Trophoblast cell (in vitro differentiated cells and primary cell): ENCODE measurements around the gene DNPH1.

Experiments
- DNase-seq, 2 donors: peaks; one replicate each; pipeline ENCODE4 v3.0.0-alpha.2; 2016
- H2AFZ ChIP-seq: 2 replicates; pipeline ENCODE4 v1.6.1; 2013; ENCODE audit warnings: low read length, moderate library complexity, mild to moderate bottlenecking; ENCODE audit not compliant: insufficient read depth, poor library complexity
- H2AK5ac ChIP-seq: 2 replicates; pipeline ENCODE4 v1.6.1; 2013; ENCODE audit warnings: mild to moderate bottlenecking, low read length
- H2BK120ac ChIP-seq: 2 replicates; pipeline ENCODE4 v1.6.1; 2013; ENCODE audit warnings: low read length, mild to moderate bottlenecking, moderate library complexity; ENCODE audit not compliant: insufficient read depth, poor library complexity
- H2BK12ac ChIP-seq: 2 replicates; pipeline ENCODE4 v1.6.1; 2013; ENCODE audit warnings: mild to moderate bottlenecking, low read length, moderate library complexity
- H2BK5ac ChIP-seq: 2 replicates; pipeline ENCODE4 v1.6.1; 2013; ENCODE audit warnings: low read length, low read depth, moderate library complexity, mild to moderate bottlenecking; ENCODE audit not compliant: poor library complexity
- H3K14ac ChIP-seq: 2 replicates; pipeline ENCODE4 v1.6.1; 2013; ENCODE audit warnings: mild to moderate bottlenecking, low read length
- H3K18ac ChIP-seq: 2 replicates; pipeline ENCODE4 v1.6.1; 2013; ENCODE audit warnings: mild to moderate bottlenecking, low read length
- H3K23ac ChIP-seq: 2 replicates; pipeline ENCODE4 v1.6.1; 2013; ENCODE audit warnings: low read length
- H3K27ac ChIP-seq: 2 replicates; pipeline ENCODE4 v1.5.1; 2013; ENCODE audit warnings: low read depth, mild to moderate bottlenecking, inconsistent platforms, low read length, moderate library complexity
- H3K27me3 ChIP-seq: 2 replicates; pipeline ENCODE4 v1.6.1; 2013; ENCODE audit warnings: inconsistent platforms, mild to moderate bottlenecking, low read length, moderate library complexity; ENCODE audit not compliant: insufficient read depth
- H3K36me3 ChIP-seq, 2 experiments: 1 replicate in 1 of 2; 2 replicates in 1 of 2; pipeline ENCODE4 v1.6.1; 2013; ENCODE audit warnings: low read length in 2 of 2, mild to moderate bottlenecking in 2 of 2, moderate library complexity in 1 of 2; ENCODE audit not compliant: insufficient read depth in 2 of 2, control insufficient read depth in 1 of 2
- H3K4ac ChIP-seq: 2 replicates; pipeline ENCODE4 v1.6.1; 2013; ENCODE audit warnings: low read depth, mild to moderate bottlenecking, low read length, moderate library complexity
- H3K4me1 ChIP-seq, 2 experiments: 1 replicate in 1 of 2; 2 replicates in 1 of 2; pipeline ENCODE4 v1.6.1; 2013; ENCODE audit warnings: low read length in 2 of 2, mild to moderate bottlenecking in 2 of 2, moderate library complexity in 1 of 2; ENCODE audit not compliant: insufficient read depth in 2 of 2, control insufficient read depth in 1 of 2
- H3K4me2 ChIP-seq: 2 replicates; pipeline ENCODE4 v1.6.1; 2013; ENCODE audit warnings: inconsistent platforms, mild to moderate bottlenecking, low read length, moderate library complexity
- H3K4me3 ChIP-seq: 2 replicates; pipeline ENCODE4 v1.5.1; 2013; ENCODE audit warnings: mild to moderate bottlenecking, low read depth, low read length, inconsistent platforms
- H3K79me1 ChIP-seq: one replicate; pipeline ENCODE4 v1.6.1; 2013; ENCODE audit warnings: low read length
- H3K79me2 ChIP-seq: 2 replicates; pipeline ENCODE4 v1.6.1; 2013; ENCODE audit warnings: low read length, mild to moderate bottlenecking; ENCODE audit not compliant: control insufficient read depth, insufficient read depth, poor library complexity
- H3K9ac ChIP-seq: 2 replicates; pipeline ENCODE4 v1.6.1; 2013; ENCODE audit warnings: mild to moderate bottlenecking, low read length
- H3K9me3 ChIP-seq: 2 replicates; pipeline ENCODE4 v1.6.1; 2013; ENCODE audit warnings: low read depth, mild to moderate bottlenecking, control low read depth, inconsistent platforms, low read length; ENCODE audit not compliant: insufficient read depth
- H4K12ac ChIP-seq: 2 replicates; pipeline ENCODE4 v1.6.1; 2013; ENCODE audit warnings: low read depth, mild to moderate bottlenecking, low read length, moderate library complexity
- H4K8ac ChIP-seq: 2 replicates; pipeline ENCODE4 v1.6.1; 2013; ENCODE audit warnings: low read depth, mild to moderate bottlenecking, low read length, moderate library complexity
- H4K91ac ChIP-seq: one replicate; pipeline ENCODE4 v1.6.1; 2013; ENCODE audit warnings: low read depth, mild to moderate bottlenecking, low read length, moderate library complexity
- WGBS: extraction: QIAGEN DNeasy Blood & Tissue Kit; methylation state at CpG from one replicate; pipeline ENCODE4 v1.1.7; 2013; ENCODE audit warnings: missing lambda C conversion rate; ENCODE audit not compliant: insufficient read length, insufficient coverage; ENCODE audit errors: extremely low coverage; 5-methylcytosine and 5-hydroxymethylcytosine counted together

DNPH1 gene

DNA sequence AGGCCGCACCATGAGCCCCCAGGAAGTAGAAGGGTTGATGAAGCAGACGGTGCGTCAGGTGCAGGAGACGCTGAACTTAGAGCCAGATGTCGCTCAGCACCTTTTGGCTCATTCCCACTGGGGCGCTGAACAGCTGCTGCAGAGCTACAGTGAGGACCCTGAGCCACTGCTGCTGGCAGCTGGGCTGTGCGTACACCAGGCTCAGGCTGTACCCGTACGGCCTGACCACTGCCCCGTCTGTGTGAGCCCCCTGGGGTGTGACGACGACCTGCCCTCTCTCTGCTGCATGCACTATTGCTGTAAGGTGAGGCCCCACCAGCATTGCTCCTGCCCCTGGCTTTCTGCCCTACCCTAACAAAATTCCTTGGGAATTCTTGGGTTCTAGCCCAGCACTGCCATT lies 13.1 kb downstream of the DNPH1 start:
- Histone ChIP-seq H4K91ac (no peak overlapping the region), H3K4me3 (no peak overlapping the region), H3K4me1 (no peaks in the 10 kb centered on the region), H2BK12ac (no peak overlapping the region), H3K4ac (no peak overlapping the region), H2BK5ac (no peak overlapping the region), H2AK5ac (no peak overlapping the region), H3K36me3 (peaks cover 24 to 32% of the 10 kb centered on the region in 2 experiments), H3K4me2 (no peak overlapping the region), H2BK120ac (no peak overlapping the region), H4K12ac (no peak overlapping the region), H3K9ac (no peak overlapping the region), H3K9me3 (peaks cover 2% of the 10 kb centered on the region), H4K8ac (no peak overlapping the region), H3K79me1 (no peaks in the 10 kb centered on the region), H3K79me2 (no peaks in the 10 kb centered on the region), H3K27me3 (no peaks in the 10 kb centered on the region), H3K27ac (no peak overlapping the region), H3K18ac (no peak overlapping the region), H3K23ac (no peak overlapping the region), H2AFZ (no peak overlapping the region), H3K14ac (no peak overlapping the region)
- no peak for DNase-seq
- no CpG with 5 or more reads among the region's 12 CpGs for WGBS

DNA sequence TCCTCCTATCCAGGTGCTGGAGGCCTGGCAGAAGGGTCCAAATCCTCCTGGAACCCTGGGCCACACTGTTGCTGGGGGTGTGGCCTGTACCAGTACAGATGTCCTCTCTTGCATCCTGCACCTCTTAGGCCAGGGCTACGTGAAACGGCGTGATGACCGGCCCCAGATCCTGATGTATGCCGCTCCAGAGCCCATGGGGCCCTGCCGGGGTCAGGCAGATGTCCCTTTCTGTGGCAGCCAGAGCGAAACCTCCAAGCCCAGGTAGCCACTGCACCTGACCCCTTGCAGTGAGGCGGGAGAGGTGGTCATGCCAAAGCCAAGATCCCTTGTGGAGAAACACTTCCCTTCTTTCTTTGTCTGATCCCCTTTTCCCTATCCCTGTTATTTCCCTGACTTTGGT lies 14.2 kb downstream of the DNPH1 start:
- no peak overlapping the region for H3K9ac ChIP-seq
- H3K4ac ChIP-seq, result no peak overlapping the region
- no peak overlapping the region for H4K91ac ChIP-seq
- no peaks in the 10 kb centered on the region for H3K9me3 ChIP-seq
- H2BK120ac ChIP-seq, result no peak overlapping the region
- no peaks in the 10 kb centered on the region for H3K79me2 ChIP-seq
- H2AFZ ChIP-seq, result no peak overlapping the region
- no peak overlapping the region for H3K18ac ChIP-seq
- no peak overlapping the region for H3K14ac ChIP-seq
- no CpG with 5 or more reads among the region's 8 CpGs for WGBS
- H3K27me3 ChIP-seq, result no peaks in the 10 kb centered on the region
- H2AK5ac ChIP-seq, result no peak overlapping the region
- no peak overlapping the region for H4K12ac ChIP-seq
- no peak overlapping the region for H3K23ac ChIP-seq
- H2BK5ac ChIP-seq, result no peak overlapping the region
- no peak overlapping the region for H3K27ac ChIP-seq
- no peak overlapping the region for H3K4me2 ChIP-seq
- no peaks in the 10 kb centered on the region for H3K4me1 ChIP-seq
- no peak for DNase-seq
- H4K8ac ChIP-seq, result no peak overlapping the region
- no peak overlapping the region for H2BK12ac ChIP-seq
- H3K4me3 ChIP-seq, result no peak overlapping the region
- peaks cover 15 to 24% of the 10 kb centered on the region in 2 experiments for H3K36me3 ChIP-seq
- no peaks in the 10 kb centered on the region for H3K79me1 ChIP-seq

DNA sequence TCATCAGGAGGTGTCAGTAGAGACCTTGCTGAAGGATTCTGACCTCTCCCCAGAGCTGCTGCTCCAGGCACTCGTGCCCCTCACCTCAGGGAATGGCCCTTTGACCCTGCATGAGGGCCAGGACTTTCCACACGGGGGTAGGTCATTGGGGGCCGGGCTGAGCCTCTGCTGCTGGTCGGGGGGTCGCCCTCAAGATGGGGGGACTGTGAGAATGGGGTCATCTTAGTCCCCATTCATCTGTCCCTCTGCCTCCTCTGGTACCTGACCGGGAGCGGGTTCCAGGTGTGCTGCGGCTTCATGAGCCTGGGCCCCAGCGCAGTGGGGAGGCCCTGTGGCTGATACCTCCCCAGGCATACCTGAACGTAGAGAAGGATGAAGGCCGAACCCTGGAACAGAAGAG lies 15.8 kb downstream of the DNPH1 start:
- DNase-seq, result no peak
- no peak overlapping the region for H3K23ac ChIP-seq
- peaks cover 15 to 23% of the 10 kb centered on the region in 2 experiments for H3K36me3 ChIP-seq
- no peak overlapping the region for H3K4me3 ChIP-seq
- H4K91ac ChIP-seq, result no peak overlapping the region
- no peak overlapping the region for H3K9ac ChIP-seq
- no peak overlapping the region for H3K14ac ChIP-seq
- no peak overlapping the region for H4K12ac ChIP-seq
- no peak overlapping the region for H2BK5ac ChIP-seq
- no peaks in the 10 kb centered on the region for H3K27me3 ChIP-seq
- H2BK120ac ChIP-seq, result no peak overlapping the region
- H4K8ac ChIP-seq, result no peak overlapping the region
- H3K4me2 ChIP-seq, result no peak overlapping the region
- H3K4ac ChIP-seq, result no peak overlapping the region
- no peak overlapping the region for H2AFZ ChIP-seq
- WGBS, result no CpG with 5 or more reads among the region's 11 CpGs
- H3K79me2 ChIP-seq, result no peaks in the 10 kb centered on the region
- H3K18ac ChIP-seq, result no peak overlapping the region
- no peak overlapping the region for H2AK5ac ChIP-seq
- H3K9me3 ChIP-seq, result no peaks in the 10 kb centered on the region
- no peak overlapping the region for H2BK12ac ChIP-seq
- no peaks in the 10 kb centered on the region for H3K79me1 ChIP-seq
- no peak overlapping the region for H3K27ac ChIP-seq
- H3K4me1 ChIP-seq, result no peaks in the 10 kb centered on the region

DNA sequence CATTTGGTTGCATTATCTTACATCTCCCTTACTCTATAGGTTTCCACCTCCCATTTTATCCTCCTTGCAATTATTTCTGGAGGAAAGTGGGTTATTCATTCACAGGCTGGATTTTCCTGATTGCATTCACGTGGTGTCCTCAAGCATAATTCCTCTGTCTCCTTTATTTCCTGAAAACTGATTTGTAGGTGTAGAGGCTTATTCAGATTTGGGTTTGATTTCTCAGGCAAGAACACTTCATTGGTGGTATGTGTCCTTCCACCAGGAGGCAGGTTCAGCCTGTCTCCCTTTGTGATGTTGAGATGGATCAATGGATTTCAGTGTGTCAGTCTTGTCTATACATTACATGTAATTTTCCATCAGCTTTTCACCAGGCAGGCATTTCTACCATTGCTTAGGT lies 17.3 kb downstream of the DNPH1 start:
- no peak overlapping the region for H3K4me2 ChIP-seq
- no peak overlapping the region for H3K4ac ChIP-seq
- no peak overlapping the region for H4K12ac ChIP-seq
- H3K36me3 ChIP-seq, result peaks cover 15 to 22% of the 10 kb centered on the region in 2 experiments
- WGBS, result no CpG with 5 or more reads among the region's 1 CpG
- H3K23ac ChIP-seq, result no peak overlapping the region
- H3K14ac ChIP-seq, result no peak overlapping the region
- no peak overlapping the region for H2AFZ ChIP-seq
- no peak overlapping the region for H3K18ac ChIP-seq
- no peak overlapping the region for H3K27ac ChIP-seq
- no peaks in the 10 kb centered on the region for H3K79me2 ChIP-seq
- H4K91ac ChIP-seq, result no peak overlapping the region
- H2BK120ac ChIP-seq, result no peak overlapping the region
- no peak overlapping the region for H2BK5ac ChIP-seq
- H3K9ac ChIP-seq, result no peak overlapping the region
- H2AK5ac ChIP-seq, result no peak overlapping the region
- H3K27me3 ChIP-seq, result no peaks in the 10 kb centered on the region
- no peaks in the 10 kb centered on the region for H3K9me3 ChIP-seq
- no peak overlapping the region for H3K4me3 ChIP-seq
- no peaks in the 10 kb centered on the region for H3K4me1 ChIP-seq
- H4K8ac ChIP-seq, result no peak overlapping the region
- H2BK12ac ChIP-seq, result no peak overlapping the region
- DNase-seq, result no peak
- no peaks in the 10 kb centered on the region for H3K79me1 ChIP-seq
